COR-L47 (cell line): ENCODE data around the gene MACROD2.

Source experiments
- DNase-seq: peaks from one replicate; lab custom pipeline; 2025; lab: John Stamatoyannopoulos, UW

The MACROD2 gene

DNA sequence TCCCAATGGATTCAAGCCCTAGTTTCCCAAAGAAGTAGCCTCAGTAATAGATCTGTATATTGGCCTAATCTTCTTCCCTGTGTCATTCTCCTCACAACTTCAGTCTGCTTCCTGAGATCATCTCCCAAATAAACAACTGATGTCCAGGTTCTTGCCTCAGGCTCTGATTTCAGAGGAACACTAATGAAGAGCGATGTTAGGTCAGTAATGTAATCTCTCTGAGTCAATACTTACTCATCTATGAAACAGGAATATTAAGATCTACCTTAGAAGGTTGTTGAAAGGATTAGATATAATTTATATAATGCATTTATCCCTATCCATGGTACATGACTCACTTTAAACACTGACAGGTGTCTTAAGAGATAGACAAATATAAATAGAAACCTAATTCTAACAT, 588.1 kb downstream of the MACROD2 start:
- DNase-seq = no peak

DNA sequence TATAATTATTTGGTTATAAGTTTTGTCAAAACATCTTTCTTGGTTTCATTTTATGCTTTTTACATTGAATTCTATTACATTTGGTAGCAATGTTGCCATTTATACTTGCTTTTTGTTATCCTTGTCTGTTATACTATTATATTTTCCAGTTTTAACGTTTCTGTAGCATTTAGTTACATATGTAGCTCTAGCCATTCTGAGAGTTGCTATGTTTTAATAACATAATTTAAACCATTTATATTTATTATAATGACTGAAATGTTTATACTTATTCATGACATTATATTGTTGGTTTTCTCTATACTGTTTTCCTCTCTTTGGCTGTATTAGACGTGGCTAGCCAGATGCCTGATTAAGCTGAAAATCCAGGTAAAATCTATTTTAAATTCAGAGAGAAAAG, 594.1 kb downstream of the MACROD2 start:
- no peak for DNase-seq

DNA sequence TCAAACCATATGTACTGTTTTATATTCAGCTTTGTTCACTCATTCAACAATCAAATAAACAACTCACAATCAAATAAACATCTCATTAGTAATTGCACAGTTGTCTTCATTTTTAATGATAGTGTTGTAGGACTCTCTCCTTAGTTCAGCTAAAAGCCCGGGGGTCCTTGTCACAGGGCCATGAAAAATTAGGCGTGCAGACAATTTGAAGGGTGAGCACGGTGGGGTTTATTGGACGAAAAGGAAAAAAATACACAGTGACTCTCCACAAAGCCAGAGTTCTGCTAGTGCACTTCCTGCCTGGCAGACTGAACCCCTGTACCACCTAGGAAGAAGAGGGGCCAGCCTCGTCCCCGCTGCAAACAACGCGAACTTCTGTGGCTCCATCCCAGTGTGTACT, 599.7 kb downstream of the MACROD2 start:
- no peak for DNase-seq

DNA sequence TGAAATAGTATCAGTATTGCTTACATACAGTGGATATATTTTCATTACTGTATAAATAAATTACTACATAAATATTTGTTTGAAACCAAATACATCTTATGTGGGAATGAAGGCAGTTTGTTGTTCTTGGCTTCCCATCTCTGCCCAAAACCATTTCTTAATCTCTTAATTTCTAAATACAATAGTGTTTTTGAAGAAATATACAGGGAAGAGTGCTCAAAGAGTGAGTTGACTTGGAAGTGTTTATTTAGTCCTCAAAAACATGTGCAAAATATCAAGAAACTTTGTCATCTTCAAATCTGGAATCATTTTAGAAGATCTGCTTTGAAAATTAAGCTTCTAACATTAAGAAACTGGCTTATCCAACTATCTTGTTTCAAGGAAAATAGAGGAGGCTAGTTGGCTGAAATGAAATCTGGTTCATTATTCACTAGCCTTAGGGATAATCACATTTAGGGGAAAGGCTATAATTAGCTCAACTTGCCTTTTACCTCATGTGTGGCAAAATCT, 601.9 kb downstream of the MACROD2 start:
- DNase-seq = peak; percentile 14

DNA sequence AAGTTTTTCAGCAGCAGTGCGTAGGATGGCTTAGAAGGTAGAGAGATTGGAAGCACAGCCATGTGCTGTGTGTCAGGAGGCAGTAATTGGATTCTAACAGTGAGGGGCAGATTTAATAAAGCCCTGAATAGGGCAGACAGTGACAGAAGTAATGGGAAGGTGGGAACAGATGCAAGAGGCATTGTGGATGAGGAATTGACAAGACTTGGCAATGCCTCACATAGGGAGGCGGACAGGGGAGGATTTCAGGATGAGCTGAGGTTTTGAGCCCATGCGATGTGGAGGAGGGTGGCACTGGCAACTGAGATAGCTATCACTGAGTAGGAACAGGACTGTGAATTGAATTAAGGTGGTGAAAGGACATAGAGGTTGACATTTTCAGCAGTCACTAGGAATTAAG, 604.3 kb downstream of the MACROD2 start:
- no peak for DNase-seq

DNA sequence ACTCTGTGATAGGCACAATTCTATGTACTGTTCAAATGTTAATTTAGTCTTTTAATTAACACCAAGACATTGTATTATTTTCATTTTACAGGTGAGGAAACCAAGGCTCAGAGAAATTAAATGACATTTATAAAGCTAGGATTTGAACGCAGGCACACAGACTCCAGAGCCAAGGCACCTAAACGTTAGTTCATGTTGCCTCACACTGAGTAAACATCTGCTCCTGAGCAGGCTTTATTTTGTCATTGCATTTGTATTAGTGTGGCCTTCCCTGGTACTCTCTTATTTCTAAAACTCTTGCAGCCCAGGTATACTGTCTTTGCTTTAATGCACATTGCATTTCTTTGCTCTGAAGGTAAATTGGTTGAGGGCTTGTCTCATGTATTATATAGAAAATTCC, 605.2 kb downstream of the MACROD2 start:
- DNase-seq = no peak

DNA sequence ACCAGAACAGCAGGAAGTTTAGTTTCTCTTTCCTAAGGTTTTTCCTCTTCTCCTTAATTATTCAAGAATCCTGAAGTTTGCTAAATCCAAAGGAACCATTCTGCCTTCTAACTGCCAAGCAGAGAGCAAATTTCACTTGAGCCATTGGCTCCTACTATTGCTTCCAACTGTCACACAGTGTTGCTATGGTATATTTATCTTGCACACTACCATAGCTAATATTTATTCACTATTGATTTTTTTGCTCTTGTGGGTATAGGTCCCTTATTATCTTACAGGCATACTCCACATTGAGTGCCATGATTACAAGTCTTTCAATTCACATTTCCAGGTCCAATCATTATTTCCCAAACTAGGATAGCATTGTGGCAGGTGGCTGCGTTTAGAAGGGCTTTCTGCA, 608.8 kb downstream of the MACROD2 start:
- no peak for DNase-seq

DNA sequence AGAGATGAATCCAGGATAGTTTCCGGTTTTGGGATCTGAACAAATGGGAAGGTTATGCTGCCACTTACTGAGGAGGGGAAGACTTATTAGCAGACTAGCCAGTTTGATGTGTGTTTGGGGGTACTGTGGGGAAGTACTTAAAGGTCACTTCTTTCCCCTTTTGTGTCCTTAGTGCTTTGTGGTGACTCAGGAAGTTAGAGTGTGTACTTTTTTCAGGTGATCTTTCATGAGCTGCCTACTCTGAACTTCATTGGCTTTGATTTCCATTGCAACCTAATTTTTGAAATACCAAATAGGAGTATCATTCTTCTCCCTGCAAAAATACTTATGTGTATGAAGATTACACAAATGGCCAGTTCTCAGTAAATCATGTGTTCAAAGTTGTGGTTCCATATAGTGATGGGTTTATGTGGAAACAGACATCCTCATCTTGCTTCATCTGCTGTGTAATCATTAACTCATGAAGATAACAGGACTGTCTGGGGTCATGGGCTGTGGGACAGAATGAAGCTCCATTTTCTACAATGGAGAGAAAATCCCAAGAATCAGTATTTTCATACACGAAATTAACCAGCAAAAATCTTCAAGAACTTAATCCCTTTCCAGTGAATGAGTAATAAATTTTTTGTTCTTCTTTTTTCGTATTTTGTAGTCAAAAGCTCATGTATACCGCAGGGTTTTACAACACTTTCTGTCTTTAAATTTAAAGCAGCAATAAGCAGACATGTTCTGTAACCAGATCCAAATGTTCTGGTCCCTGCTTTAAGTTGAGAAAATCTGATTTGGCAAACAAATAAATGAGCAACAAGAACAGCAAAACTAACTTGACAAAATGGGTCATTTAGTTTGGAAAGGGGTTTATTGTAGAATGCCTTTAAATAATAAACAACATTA, 614.3 kb downstream of the MACROD2 start:
- no peak for DNase-seq

DNA sequence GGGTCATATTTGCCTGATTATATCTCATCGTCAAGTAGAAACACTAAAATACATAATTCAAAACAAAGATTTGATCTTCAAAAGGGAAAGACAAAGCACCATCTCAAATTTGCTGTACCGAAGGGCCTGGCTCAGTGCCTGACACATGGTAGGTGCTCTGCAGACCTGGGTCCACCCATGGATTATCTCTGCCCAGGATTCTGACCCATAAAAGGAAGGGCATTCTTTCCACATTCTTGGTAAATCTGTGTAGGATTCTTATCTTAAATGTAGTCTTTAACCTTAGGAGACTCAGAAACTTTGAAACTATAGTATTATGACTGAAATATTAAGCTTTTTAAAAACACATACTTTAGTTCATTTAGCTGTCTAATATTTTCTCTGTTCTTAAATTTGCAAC, 616.2 kb downstream of the MACROD2 start:
- DNase-seq = no peak

DNA sequence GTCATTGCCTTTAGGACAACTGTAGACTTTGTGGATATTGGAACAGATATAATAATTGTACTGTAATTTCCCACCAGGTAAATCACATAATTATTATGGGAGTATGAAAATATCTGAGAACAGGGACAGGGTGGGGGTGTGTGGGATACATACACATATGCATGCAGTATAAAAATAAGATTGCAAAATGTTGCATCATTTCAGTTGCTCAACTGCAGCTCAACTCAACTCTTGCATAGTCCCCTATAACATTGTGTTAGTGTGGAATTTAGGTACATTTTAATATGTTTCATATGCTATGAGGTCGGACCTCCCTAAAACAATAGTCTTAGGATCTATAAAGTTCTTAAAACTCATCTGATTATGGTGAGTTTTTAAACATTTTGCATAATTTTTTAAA, 617.1 kb downstream of the MACROD2 start:
- no peak for DNase-seq

DNA sequence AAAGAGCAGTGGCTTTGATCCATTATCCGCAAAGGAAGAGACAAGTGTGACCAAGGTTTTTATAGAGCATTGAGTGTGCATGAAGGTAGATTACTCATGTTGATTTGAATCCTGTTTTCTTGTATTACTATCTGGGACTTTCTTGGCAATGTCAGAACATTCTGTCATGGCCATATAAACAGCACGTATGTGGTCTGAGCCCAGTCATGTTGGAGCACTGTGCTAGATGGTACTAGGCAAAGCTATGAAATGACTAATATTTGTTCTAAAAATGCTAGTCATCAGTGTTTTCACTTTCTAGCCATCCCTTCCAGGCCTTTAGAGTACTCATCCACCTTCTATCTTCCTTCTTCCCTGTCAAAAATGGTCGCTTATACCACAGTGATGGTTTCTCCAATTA, 620.7 kb downstream of the MACROD2 start:
- DNase-seq = no peak

DNA sequence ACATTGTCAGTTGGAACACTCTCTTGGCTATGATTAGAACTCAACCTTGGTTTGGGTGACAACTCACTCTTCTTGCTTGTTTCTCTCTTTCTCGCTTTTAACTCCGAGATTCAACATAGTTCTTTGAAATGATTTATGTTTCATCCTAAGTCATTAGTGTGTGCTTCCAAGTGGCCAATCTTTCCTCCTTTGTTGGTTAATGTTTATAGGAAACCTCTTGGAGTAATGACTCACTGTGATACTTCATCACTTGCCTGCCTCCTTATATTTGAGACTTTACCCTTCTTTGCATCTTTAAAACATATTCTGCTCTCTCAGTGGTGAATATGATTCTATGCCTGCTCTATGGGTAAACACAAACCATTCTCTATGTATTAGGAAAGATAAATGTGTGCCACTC, 621.8 kb downstream of the MACROD2 start:
- DNase-seq = no peak

DNA sequence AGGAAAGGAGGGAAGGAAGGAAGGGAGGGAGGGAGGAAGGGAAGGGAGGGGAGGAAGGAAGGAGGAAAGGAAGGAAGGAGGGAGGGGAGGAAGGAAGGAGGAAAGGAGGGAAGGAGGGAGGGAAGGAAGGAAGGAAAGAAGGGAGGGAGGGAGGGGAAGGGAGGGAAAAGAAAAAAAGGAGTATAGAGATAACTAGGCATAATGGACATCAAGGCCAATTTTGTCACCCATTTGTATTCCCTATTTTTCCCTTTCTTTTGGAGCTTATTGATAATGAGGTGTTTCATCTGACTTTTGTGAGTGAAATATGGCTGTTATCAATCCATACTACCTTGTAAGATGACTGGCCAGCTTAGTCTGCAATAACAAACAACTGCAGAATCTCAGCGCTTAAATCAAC, 624.1 kb downstream of the MACROD2 start:
- DNase-seq = no peak

DNA sequence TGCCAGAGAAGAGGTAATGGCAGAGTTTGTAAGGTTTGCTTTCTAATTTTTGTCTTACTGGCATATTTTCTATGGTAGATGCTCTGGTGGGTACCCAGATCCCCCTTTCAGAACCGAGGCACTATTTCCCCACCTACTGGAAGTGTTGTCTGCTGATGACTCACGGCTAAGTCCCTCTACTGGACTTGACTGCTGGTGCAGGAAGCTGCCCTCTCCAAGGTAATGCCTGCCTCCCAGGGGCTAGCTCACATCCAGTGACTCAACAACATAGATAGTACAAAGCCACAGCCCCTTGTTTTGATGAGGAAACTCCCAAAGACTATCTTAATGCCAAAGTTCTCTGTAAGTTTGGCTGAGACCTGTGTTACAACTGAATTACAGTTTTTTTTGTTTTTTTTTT, 627.5 kb downstream of the MACROD2 start:
- DNase-seq = no peak

DNA sequence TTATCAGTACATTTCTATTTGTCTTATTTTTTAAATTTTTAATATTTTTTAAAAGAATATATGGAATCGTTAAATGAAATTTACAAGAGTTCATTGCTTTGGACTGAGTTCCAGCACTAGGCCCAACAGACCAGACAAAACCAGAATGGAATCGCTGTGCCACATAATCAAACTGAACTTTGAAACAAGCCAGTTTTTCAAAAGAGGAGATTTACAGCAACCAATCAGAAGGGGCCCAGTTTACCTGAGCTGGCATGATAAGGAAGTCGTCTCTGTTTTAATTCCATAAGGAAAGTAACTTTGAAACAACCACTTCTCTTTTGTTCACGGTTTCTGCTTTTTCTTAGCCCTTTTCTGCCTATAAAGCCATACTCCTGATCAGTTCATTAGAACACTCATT, 635.7 kb downstream of the MACROD2 start:
- DNase-seq = no peak

DNA sequence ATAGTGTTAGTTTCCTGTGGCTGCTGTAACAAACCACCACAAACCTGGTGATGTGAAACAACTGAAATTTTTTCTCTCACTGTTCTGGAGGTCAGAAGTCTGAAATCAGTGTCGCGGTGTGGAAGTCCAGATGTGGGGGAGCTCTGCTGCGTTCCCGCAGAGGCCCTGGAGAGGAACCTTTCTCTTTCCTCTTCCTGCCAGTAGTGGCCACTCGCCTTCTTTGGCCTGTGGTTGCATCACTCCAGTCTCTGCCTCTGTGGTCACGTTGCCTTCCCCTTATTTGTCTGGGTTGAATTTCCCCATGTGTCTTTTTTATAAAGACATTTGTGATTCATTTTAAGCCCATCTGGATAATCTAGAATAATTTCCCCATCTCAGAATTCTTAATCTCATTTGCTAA, 637.6 kb downstream of the MACROD2 start:
- DNase-seq = no peak

DNA sequence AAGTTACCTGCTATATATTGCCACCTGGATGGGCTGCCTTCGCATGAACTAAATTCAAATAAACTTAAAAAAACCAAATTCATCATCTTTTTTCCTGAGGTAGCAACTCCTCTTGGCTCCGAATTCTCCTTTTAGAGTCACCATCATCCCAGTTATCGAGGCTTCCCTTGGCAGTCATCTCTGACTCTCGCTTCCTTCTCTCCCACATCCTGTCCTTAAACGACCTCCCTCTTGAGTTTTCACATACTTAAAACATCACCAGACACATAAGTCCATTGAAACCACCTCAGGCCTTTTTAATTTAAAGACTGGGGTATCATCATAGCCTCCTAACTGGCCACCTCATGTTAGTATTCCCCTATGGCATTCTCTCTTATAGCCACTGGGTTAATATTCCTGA, 638.2 kb downstream of the MACROD2 start:
- DNase-seq = no peak

DNA sequence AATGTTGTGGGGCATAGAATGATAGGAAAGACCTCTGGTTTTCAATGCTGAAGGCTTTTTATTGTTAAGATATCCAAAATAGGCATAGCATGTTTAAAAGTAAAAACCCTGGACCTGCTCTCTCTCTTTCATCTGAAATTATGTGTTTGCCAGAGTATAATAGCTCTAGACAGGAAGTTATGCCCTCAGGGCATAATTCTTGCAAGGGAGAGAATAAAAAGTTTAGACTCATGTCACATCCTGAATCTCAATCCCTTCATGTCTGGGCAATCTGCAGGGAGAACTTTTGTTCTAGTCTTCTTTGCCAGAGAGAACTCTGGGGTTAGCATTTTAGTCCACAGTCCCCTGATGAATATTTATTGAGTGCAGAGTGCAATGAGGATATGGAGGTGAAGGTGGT, 639.3 kb downstream of the MACROD2 start:
- no peak for DNase-seq

DNA sequence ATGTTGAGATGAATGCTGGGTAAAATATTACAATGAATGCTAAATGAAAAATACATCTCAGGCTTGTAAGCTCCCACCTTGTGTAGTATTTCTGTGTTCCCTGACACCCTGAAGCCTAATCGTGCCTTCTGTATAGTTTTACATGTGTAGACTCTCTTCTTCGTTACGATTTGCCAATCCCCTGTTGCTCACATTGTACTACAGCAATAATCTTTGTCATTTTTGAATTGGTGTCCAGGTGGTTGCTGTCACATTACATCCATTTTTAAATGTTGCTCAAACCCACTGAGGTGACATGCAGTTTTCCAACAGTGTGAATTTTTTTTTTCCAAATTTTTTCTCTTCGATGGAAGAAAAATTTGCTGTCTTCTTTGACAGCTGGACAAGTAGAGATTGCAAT, 642.1 kb downstream of the MACROD2 start:
- DNase-seq = no peak

DNA sequence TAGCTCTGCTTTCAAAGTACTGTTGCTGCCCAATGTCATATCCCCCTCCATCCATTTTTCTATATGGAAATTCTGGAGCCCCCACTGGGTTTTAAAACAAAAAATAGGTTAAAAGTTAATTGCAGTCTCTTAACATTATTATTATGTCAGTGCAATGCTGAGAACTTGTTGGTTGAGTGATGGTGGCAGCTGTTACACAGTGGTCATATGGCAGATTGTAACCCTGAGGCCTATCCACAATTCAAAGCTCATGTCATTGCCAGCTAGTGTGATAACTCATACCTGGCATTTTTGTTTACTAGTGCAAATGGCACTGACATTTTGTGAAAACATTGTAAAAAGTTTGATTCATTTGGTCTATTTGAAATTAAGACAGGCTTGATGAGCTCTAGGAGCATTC, 647.8 kb downstream of the MACROD2 start:
- DNase-seq = no peak

DNA sequence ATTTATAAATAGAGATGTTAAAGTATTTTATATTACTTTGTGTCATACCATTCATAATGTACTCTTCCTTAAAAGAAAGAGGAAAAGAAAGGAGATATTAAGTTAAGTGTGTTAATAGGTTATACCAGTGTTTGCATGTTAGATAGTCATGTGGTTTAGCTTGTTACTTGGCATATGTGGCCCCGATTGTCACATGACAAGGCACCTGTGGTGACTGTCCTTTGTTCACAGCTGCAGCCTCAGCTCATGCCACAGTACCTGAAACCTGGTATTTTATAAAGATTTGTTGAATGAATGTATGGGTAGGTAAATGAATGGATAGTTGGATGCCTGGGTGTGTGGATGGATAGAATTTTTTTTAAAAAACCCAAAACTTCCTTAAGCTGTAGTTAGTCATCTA, 648.2 kb downstream of the MACROD2 start:
- DNase-seq = no peak

DNA sequence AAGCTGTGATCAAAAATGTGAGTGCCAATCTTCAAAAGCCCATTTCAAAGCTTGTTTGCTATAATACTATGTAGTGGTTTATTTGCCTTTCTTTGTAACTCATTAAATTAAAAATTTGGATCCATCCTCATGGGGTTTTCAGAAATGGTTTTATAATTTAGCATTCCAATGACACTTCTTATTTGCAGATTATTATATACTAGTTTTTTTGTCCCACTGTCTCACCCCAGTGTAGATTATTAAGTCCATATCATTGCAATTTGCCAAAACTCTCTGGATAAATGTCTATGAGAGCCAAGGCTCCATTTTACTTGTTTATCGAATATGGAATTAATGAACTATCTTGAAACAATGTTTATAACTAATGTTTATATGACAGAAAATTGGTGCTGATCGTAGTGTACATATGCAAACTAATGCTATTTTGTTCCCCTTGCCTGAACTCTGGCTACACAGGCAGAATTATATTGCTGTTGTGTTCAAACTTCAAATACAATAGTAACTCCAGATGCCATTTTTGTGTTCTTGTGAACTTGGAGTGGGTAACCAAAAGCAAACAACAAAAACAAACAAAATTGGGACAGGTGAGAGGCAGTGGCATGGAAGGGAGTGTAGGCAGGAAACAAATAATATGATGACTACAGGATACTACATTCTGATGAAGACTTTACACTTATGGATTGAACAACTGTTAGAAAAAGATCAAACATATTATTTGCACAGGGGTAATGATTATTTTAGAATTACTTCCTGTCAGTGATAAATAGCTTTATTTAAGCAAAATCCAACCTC, 649.2 kb downstream of the MACROD2 start:
- no peak for DNase-seq

DNA sequence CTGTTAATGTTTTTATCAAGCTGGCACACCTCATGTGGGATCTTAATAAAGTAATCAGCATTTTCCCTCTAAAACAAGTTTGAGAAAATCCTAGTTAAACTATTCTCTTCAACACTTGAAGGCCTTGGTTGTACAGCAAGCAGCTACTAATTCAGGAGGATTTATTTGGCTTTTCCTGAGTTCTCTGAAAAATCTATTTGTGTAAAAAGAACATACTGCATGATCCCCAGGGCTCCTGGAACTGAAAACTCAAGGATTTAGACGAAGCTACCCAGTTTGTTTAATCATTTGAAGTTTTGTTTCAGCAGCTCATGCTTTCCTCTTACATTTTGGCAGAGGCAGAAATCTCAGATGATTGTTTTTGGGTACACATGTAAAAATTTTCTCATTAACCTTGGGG, 651.7 kb downstream of the MACROD2 start:
- DNase-seq = no peak
